ENCODE measurements around the gene PLA2R1. TPM values are rescaled to one million over a fixed set of nuclear protein-coding genes. Genes with fewer than 3 reads are reported as not detected.

The PLA2R1 gene
- total RNA-seq, 1 experiment from 2014 or later, result not detected

DNA sequence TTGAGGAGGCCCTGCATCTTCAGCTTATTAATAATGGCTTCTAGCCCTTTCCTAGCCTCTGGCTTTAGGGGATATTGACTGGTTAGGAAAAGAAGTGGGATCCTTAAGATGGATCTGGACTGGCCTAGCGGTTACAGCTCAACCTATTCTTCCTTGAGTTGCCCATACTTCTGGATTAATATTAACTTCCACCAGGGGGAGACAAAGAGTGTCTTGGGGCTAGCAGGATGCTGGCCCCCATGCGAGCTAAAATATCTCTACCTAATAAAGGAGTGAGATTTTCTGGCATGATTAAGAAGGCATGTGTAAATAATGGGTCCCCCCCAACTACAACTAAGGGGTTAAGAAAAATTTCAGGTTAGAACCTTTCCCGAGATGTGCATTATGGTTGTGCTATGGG, 23.2 kb upstream of the PLA2R1 start:
- intact Hi-C loops (cut with micrococcal nuclease; ENCODE audit: unreplicated experiment), result loop anchor here (5.0 kb wide), 1 partner anchor 1942 kb away; no protein-coding TSS in a partner anchor
- POLR2A ChIA-PET (ENCODE audit: low non-redundant PET), result no interaction called here
- BruUV-seq (replicated peaks), result no TSS peak

GRCh38 chr2:160077912-160078810, 15.7 kb upstream of the PLA2R1 start:
- H3K4me3 ChIP-seq (ENCODE audit: low read depth, low read length, poor library complexity, severe bottlenecking), result no peak overlapping the region
- H3K36me3 ChIP-seq (ENCODE audit: insufficient read depth, low read length, poor library complexity, severe bottlenecking), result no peaks in the 10 kb centered on the region
- ChIA-PET POLR2A (ENCODE audit: low non-redundant PET) (no interaction called here), CTCF (no interaction called here)
- no peak for TF ChIP-seq CTCF (conservative IDR thresholded peaks at IDR 0.05; ENCODE audit: low read depth, low read length)
- no peak for TF ChIP-seq EZH2 (IDR thresholded peaks at IDR 0.05; ENCODE audit: borderline replicate concordance, low read depth, low read length, poor library complexity, severe bottlenecking)
- DNase-seq (ENCODE audit: low spot score), result no peak
- H3K9me3 ChIP-seq (ENCODE audit: low read depth, low read length, poor library complexity, severe bottlenecking), result peaks cover 3% of the 10 kb centered on the region
- no TSS peak for BruUV-seq (replicated peaks)
- no peaks in the 10 kb centered on the region for H3K4me1 ChIP-seq (ENCODE audit: insufficient read depth, low read length, poor library complexity, severe bottlenecking)
- H3K27me3 ChIP-seq (replicated peaks; ENCODE audit: insufficient read depth, low read depth, low read length, poor library complexity), result peaks cover 6% of the 10 kb centered on the region
- H3K27ac ChIP-seq (ENCODE audit: low read depth, low read length, poor library complexity, severe bottlenecking), result no peak overlapping the region
- intact Hi-C loops (cut with micrococcal nuclease; ENCODE audit: unreplicated experiment), result no loop called here

More for the DNA sequence above, 23.2 kb upstream of the PLA2R1 start:
- no peaks in the 10 kb centered on the region for H3K27me3 ChIP-seq (replicated peaks; ENCODE audit: insufficient read depth, low read depth, low read length, poor library complexity)
- no peak overlapping the region for H3K4me3 ChIP-seq (ENCODE audit: low read depth, low read length, poor library complexity, severe bottlenecking)
- CTCF ChIA-PET, result no interaction called here
- no peaks in the 10 kb centered on the region for H3K4me1 ChIP-seq (ENCODE audit: insufficient read depth, low read length, poor library complexity, severe bottlenecking)
- no peaks in the 10 kb centered on the region for H3K36me3 ChIP-seq (ENCODE audit: insufficient read depth, low read length, poor library complexity, severe bottlenecking)
- DNase-seq (ENCODE audit: low spot score), result peak; percentile 12
- no peak for TF ChIP-seq EZH2 (IDR thresholded peaks at IDR 0.05; ENCODE audit: borderline replicate concordance, low read depth, low read length, poor library complexity, severe bottlenecking)
- TF ChIP-seq CTCF (conservative IDR thresholded peaks at IDR 0.05; ENCODE audit: low read depth, low read length), result peak; percentile 38
- H3K27ac ChIP-seq (ENCODE audit: low read depth, low read length, poor library complexity, severe bottlenecking), result no peak overlapping the region
- peaks cover 37% of the 10 kb centered on the region for H3K9me3 ChIP-seq (ENCODE audit: low read depth, low read length, poor library complexity, severe bottlenecking)

DNA sequence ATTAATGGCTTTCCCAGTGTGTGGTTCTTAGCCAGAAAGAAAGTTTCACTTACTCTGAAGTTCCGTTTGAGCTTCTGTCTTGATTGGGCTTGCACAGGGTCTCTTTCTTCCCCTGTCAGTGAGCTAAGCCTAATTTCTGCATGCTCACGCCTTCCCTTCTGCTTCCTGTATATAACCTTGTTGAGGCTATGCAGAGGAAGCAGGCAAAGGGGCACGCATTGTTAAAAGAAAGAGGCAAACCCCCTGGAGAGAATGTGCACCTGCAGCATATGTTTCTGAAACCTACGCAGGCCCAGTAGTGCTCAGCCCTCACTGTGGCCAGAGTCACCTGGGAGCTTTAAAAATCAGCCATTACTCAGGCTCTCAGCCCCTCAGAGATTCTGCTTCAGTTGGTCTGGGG, 14.5 kb upstream of the PLA2R1 start:
- no TSS peak for BruUV-seq (replicated peaks)
- intact Hi-C loops (cut with micrococcal nuclease; ENCODE audit: unreplicated experiment), result no loop called here
- Histone ChIP-seq H3K4me1 (ENCODE audit: insufficient read depth, low read length, poor library complexity, severe bottlenecking) (no peaks in the 10 kb centered on the region), H3K9me3 (ENCODE audit: low read depth, low read length, poor library complexity, severe bottlenecking) (no peaks in the 10 kb centered on the region), H3K36me3 (ENCODE audit: insufficient read depth, low read length, poor library complexity, severe bottlenecking) (no peaks in the 10 kb centered on the region), H3K27me3 (replicated peaks; ENCODE audit: insufficient read depth, low read depth, low read length, poor library complexity) (peaks cover 6% of the 10 kb centered on the region), H3K4me3 (ENCODE audit: low read depth, low read length, poor library complexity, severe bottlenecking) (no peak overlapping the region), H3K27ac (ENCODE audit: low read depth, low read length, poor library complexity, severe bottlenecking) (no peak overlapping the region)
- CTCF ChIA-PET, result no interaction called here
- POLR2A ChIA-PET (ENCODE audit: low non-redundant PET), result no interaction called here
- TF ChIP-seq CTCF (conservative IDR thresholded peaks at IDR 0.05; ENCODE audit: low read depth, low read length) (no peak), EZH2 (IDR thresholded peaks at IDR 0.05; ENCODE audit: borderline replicate concordance, low read depth, low read length, poor library complexity, severe bottlenecking) (no peak)
- DNase-seq (ENCODE audit: low spot score), result no peak
